NCI-H446 (cell line): ENCODE data around the gene SLAMF1.
"Not testable (repeated sequence)": the region's sequence is repeated elsewhere in the genome, so short reads cannot be mapped to it uniquely, and the experiment has no call there.

Source experiments
- DNase-seq, 2 experiments: peaks; one replicate each; lab custom pipeline; 2025; lab: John Stamatoyannopoulos, UW

SLAMF1 gene

DNA sequence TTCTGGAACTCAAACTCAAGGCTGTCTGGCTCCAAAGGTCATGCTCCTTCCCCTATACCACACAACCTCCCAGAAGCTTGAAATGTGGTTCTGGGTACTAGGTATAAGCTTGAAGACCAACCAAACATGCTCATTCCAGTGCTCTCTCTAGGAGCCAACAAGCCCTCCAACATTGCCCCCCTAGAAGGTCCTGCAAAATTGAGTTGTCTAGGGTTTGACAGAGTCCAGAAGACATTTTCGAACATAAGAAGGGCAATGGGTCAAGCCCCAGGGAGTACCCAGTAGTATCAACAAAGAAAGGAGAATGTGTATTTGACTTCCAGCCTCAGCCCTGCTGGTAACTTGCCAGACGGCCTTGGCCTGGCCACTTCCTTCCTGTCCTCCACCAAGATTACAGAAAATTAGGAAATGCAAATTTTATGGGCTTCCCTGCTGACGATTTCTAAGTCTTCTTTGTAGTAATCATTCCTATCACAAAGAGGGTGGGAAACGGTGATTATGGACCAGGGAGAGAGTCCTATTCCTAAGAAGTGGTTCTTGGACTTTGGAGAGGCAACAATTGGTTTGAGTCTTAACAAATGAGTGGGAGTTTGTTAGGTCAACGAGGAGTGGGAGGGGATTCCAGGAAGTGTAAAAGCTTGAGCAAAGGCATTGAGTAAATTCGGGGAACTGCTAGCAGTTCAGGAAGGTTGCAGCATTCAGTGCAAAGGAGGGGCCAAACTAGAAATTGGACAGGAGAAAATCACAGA lies 18.7 kb upstream of the SLAMF1 start:
- no peak for DNase-seq

GRCh38 chr1:160664573-160665051 lies 17.8 kb upstream of the SLAMF1 start:
- no peak for DNase-seq

- no peak for DNase-seq
Observed at GRCh38 chr1:160662910-160663309, 16.1 kb upstream of the SLAMF1 start.

- DNase-seq: no peak
Observed at GRCh38 chr1:160659566-160659965, 12.7 kb upstream of the SLAMF1 start.

DNA sequence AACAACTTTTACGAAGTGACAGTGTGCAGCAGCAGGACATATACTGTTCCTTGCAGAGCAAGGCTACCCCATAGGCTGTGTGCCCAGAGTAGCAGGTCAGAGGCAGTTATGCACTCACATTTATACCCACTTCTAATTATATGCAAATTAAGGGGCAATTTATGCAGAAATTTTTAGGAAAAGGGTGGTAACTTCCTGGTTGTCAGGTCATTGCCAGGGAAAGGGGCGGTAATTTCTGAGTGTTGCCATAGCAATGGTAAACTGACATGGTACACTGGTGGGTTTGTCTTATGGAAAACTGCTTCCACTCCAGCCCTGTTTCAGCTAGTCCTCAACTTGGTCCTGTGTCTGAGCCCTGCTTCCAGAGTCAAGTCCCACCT lies 12.0 kb upstream of the SLAMF1 start:
- no peak for DNase-seq

DNA sequence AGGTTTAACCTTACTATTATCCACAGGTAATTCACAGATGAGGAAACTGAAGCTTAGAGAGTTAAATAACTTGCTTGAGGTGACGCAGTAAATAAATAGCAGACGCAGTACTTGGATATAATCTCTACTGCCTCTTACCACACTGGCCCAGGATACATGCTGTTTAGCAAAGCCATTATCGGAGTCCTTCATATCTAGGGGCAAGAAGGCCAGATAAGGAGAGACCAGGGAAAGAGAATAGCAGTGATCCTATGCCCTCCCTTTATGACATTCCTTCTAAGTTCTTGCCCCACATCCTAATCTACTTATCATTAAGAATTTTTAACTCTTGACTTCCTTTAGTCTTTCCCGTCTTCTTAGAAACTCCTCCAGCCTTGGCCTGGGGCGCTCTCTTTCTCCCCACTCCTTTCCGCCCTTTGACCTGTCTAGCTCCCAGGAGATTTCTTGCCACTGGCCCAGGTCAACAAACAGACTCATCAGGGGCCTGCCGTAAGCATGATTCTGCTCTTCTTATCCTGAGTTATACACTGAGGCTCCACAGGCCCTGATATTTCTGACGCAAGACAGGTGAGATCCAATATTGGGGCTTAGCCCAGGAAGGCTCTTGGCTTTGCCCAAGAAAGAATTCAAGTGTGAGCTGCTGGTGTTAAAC lies 11.4 kb upstream of the SLAMF1 start:
- DNase-seq: no peak

DNA sequence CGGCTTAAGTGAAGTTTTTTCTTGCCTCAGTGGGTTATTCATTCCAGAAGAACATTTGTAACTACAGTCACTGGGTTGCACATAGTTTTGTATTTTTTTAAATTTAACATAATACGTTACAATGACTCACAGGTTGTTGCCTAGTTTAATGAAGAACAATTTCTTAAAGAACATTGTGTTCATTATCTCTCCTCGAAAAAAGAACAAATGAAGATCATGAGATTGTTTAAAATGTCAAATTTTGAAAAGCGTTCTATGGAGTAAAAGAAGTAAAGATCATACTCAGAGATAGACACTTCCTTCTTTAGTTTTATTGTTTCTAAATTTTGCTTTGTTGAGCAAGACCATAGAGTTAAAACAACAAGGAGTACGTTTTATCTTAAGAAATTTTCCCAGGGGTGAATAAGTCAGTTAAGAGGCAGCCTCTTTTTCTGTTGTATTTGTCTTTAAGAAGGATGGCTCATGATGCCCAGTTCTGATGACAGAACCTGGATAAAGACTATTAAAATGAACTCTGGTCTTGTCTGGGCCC lies 10.5 kb upstream of the SLAMF1 start:
- no peak for DNase-seq

DNA sequence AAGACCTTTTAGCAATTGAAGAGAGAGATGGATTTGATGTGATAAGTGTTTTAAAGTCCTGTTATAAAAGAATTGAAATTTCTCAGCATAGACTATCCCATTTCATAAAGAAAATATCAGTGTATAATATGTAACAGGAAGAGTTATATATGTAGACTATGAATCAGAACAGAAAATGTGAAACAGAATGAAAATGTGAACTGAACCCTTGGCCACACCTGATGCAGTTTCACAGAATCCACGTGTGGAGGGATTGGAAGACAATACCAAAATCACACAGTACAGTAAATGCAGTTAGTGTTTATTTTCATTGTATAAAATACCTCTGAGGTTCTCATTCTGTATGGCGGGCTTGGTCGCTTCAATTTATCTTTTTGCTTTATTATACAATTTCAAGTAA lies 9.9 kb upstream of the SLAMF1 start:
- DNase-seq: no peak

DNA sequence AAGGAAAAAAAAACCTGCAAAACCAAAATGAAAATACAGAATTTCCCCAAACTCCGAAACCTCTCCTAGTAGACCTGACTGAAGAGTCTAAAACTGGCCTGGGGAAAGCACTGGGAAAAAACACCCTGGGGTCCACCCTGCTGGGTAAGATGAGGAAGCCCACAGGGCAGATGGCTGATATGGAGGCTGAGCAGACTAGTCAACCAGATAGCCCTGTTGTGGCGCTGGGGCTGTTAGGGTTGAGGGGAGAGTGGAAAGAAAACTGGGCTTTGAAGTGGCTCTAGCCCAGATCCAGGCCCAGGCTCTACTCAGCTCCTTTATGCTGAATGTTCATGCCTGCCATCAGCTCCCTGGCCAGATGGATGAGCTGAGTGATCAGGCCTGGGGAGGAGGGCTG lies 6.8 kb upstream of the SLAMF1 start:
- no peak for DNase-seq

GRCh38 chr1:160652924-160653619 lies 6.2 kb upstream of the SLAMF1 start:
- DNase-seq: no peak

GRCh38 chr1:160652065-160652641 lies 5.3 kb upstream of the SLAMF1 start:
- DNase-seq: not testable (repeated sequence)

GRCh38 chr1:160651433-160652064 lies 4.7 kb upstream of the SLAMF1 start:
- DNase-seq: no peak

GRCh38 chr1:160647329-160647720 lies 481 bp upstream of the SLAMF1 start:
- DNase-seq: no peak

- no peak for DNase-seq
Observed at GRCh38 chr1:160646180-160646579, 664 bp downstream of the SLAMF1 start.

DNA sequence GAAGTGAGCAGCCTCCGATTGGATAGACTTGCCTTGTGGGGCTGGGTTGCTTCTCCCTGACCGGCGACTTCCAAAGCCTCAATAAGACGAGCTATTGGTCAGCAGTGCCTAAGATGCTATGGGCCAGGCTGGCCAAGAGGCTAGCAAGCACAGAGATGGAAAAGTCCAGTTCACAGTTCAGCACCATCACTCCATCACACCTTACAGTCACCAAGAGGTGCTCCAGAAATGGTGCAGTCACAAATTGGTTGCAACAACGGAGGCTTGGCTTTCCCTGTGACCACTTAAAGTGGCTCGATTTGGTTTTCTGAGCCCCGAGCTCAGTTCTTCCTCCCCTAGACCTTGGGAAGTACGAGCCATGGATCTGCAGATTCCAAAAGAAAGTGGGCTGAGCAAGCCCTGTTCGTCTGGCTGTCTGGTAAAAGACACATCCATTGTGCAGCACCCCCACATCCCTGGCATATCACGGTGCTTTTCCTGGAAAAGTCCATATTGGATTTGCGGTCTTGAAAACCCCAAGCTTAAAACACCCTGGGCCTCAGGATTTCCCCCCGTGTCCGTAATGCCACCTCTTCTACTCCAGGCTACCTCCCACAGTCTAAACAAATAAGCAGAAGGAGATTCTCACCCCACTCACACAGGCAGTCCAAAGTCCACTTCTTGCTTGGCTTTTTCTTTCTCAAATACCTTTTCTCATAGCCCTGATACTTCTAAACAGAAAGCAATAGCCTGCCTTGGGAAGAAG lies 1.3 kb downstream of the SLAMF1 start:
- no peak for DNase-seq

GRCh38 chr1:160644399-160644798 lies 2.4 kb downstream of the SLAMF1 start:
- no peak for DNase-seq

GRCh38 chr1:160643138-160643537 lies 3.7 kb downstream of the SLAMF1 start:
- DNase-seq: no peak

GRCh38 chr1:160642281-160642644 lies 4.6 kb downstream of the SLAMF1 start:
- DNase-seq: no peak

GRCh38 chr1:160641323-160642280 lies 5.2 kb downstream of the SLAMF1 start:
- DNase-seq: no peak
